CD4-positive, alpha-beta T cell treated with Interleukin-10 for 1 hour (primary cell): ENCODE data around the gene WWC1.

Source experiments
- DNase-seq: peaks from one replicate; pipeline ENCODE4 v3.0.0-alpha.2; 2020

WWC1 gene

GRCh38 chr5:168451565-168451964, 160.1 kb downstream of the WWC1 start:
- DNase-seq, result no peak

DNA sequence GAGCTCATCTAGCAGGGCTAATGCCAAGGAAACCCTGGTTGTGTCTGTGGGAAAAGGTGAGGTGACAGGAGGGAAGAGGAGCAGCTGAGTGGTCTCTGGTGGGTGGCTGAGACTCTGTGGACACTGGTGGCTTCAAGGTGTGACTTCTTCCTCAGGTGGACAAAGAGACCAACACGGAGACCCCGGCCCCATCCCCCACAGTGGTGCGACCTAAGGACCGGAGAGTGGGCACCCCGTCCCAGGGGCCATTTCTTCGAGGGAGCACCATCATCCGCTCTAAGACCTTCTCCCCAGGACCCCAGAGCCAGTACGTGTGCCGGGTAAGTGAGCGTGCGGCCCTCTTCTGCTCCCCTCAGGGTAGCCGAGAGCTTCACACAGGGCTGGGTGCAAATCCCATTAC, 163.8 kb downstream of the WWC1 start:
- DNase-seq, result no peak

- no peak for DNase-seq
Observed at GRCh38 chr5:168457542-168457941, 166.1 kb downstream of the WWC1 start.

DNA sequence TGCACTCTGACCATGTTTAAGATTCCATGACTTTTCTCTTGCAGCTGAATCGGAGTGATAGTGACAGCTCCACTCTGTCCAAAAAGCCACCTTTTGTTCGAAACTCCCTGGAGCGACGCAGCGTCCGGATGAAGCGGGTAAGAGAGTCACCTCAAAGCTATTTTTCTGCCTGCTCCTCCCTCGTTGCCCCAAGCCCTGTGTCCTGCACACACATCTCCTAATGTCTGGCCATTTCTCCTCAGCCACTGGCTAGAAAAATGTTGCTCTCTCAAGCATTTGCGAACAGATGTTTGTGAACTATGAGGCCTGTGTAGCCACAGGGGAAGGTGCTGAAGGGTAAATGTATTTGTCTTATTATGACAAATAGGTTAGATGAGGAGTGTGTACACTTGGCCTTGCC, 169.2 kb downstream of the WWC1 start:
- DNase-seq, result no peak

DNA sequence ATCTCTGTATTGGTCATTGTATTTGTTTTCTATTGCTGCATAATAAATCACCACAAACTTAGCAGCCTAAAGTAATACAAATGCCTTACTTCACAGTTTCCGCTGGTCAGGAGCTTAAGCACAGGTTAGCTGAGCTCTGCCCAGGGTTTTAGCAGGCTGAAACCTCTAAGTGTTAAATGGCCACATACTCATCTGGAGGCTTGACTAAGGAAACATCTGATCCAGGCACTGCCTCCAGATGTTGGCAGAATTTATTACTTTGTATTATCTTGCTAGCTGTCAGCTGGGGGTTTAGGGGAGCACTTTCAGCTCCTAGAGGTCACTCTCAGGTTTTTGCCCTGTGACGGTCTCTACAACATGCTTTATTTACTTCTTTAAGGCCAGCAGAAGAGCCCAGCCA, 171.6 kb downstream of the WWC1 start:
- DNase-seq, result no peak

DNA sequence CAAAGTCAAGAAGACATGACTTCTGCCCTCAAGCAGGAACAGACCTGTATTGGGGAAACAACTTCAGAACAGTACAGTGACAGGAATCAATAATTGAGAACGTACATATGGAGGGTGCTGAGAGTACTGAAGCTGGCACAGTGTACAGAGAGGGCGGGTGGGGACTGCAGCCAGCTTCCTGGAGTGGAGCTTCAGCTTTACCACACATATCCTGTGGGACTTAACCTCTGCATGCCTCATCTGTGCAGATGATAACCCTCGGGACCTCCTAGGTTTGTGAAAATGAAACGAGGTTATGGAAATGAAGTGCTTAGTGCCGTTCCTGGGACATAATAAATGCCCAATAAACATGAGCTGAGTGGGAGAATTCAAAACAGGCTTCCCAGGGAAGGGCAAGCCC, 172.8 kb downstream of the WWC1 start:
- no peak for DNase-seq

DNA sequence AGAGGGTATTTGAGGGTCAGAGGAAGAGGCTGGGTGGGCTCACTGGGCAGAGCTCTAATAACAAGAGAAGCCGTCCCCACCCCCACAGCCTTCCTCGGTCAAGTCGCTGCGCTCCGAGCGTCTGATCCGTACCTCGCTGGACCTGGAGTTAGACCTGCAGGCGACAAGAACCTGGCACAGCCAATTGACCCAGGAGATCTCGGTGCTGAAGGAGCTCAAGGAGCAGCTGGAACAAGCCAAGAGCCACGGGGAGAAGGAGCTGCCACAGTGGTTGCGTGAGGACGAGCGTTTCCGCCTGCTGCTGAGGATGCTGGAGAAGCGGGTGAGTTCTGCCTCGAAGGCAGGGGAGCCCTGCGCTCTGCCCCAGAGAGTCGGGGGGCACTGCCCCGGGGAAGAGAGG, 173.2 kb downstream of the WWC1 start:
- no peak for DNase-seq

DNA sequence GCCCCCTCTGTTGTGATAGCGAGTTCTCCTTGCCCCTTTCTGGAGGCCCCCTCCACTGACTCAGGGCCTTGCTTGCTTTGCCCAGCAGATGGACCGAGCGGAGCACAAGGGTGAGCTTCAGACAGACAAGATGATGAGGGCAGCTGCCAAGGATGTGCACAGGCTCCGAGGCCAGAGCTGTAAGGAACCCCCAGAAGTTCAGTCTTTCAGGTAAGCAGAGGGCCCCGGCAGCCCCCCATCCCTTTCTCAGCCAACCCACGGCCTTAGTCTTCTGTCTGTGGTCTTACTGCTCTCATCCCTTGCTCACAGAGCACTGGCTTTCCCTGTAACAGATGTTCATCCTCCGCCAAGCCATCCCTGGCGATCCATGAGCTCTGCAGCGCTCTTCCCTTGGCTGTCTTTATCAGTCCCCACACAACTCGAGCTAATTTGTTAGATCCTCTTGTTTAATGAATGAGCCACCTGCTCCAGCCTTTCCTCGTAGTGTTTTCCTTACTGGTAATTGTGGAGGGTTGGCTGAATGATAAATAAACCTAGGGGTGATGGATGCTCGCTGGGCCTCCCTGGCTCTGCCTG, 176.4 kb downstream of the WWC1 start:
- DNase-seq, result no peak

- DNase-seq, result no peak
Observed at GRCh38 chr5:168468836-168469235, 177.4 kb downstream of the WWC1 start.

GRCh38 chr5:168469816-168470215, 178.4 kb downstream of the WWC1 start:
- DNase-seq, result no peak

- no peak for DNase-seq
Observed at GRCh38 chr5:168471785-168472184, 180.3 kb downstream of the WWC1 start.

DNA sequence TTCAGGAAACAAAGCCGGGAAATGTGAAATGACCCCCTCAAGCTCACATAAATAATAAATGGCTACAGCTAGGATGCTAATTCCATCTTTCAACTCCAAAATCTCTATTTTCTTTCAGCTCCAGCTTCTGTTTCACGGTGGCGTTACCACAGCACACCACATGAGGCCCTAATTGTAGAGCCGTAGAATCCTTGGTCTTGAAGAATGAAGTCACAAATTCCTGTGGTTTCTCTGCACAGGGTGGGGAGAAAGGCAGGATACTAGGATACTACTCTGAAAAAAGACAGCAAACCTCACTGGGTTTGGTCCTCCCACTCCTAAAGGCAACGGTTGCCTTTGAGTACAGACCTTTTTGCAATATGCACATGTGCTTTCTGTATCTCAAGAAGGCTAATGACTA, 180.9 kb downstream of the WWC1 start:
- DNase-seq, result no peak

GRCh38 chr5:168474319-168474718, 182.9 kb downstream of the WWC1 start:
- no peak for DNase-seq

GRCh38 chr5:168477060-168477459, 185.6 kb downstream of the WWC1 start:
- DNase-seq, result no peak

- no peak for DNase-seq
Observed at GRCh38 chr5:168479166-168479565, 187.7 kb downstream of the WWC1 start.

DNA sequence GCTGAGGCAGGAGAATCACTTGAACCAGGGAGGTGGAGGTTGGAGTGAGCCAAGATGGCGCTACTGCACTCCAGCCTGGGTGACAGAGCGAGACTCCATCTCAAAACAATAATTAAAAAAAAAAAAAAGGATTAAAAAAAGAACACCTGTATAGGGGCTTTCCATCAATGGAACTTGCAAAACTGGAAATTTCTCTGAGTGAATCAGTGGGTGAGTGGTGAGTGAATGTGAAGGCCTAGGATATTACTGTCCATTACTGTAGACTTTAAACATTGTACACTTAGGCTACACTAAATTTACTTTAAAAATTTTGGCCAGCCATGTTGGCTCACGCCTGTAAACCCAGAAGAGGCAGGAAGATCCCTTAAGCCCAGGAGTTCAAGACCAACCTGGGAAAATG, 189.2 kb downstream of the WWC1 start:
- DNase-seq, result no peak

DNA sequence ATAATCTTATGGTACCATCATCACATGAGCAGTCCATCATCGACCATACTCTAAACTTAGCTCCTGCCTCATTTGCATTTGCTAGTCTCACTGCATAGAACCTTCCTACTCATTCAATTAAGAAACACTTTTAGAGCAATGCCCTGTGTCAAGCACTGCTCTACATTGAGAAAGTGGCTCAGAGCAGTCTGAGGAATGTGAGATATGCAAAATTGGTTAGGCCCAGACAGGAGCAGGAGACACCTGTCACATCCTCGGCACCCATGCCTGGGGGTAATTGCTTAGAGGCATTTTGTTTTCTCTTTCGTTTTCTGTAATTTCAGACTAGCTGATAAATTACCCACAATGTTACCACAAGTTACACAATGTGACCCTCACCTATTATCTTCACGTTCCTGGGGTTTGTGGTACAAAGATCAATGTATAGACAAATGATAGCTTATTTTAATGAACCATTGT, 189.9 kb downstream of the WWC1 start:
- peak; percentile 19 for DNase-seq

DNA sequence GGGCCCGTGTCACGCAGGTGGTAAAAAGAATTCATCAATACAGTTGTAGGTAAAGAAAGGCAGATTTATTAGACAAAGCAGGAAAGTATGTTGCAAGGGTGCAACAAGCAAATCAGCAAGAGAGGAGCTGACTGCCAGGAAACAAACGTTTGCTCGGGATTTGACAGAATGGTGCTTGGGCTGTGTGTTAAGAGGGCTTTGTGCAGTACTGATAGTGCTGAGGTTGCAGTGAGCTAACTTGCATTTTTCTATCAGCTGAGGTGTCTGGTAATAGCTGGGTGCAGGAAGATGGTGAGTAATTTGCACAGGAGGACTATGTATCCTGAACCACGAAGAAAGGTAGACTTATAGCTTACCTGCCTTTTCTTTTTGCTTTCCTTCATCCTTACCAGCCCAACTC, 190.9 kb downstream of the WWC1 start:
- DNase-seq, result no peak

DNA sequence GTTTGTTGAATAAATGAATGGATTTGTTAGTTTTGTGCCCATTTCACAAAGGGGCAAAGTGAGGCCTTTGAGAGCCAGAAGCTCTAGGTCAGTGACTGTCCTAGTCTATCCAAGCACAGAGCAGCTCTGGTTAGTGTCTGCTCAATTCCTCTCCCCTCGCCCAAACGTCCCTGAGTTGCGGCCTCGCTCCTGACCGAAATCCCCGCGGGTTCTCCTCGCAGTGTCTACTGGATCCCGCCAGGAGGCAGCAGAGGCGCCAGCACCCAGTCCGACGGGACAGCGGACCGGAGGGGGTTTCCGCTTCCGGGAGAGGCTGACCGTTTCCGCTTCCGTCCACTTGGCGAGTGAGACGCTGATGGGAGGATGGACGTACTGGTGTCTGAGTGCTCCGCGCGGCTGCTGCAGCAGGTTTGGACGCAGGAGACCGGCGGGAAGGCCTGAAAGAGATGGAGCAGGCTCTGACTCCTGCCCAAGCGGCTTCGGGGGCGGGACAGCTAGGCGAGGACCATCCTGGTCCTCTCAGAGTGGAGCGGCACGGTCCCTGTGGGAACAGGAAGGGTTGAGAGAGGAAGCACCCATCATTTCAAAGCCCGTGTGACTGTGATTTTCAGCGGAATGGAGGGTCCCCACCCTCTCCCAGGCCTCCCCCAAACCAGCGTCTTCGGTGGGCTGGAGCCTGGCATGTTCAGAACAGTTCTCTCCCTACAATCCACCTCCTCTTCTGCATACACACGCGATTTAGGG, 194.9 kb downstream of the WWC1 start, which contains the start of gene RARS1:
Gene RARS1 (plus strand): TSS at position 336 of the 744 bp plus-strand sequence. CDS start 28 bp downstream, at position 364.
- peak; percentile 89 for DNase-seq

GRCh38 chr5:168489059-168489458, 197.6 kb downstream of the WWC1 start:
- DNase-seq, result no peak

- DNase-seq, result no peak
Observed at GRCh38 chr5:168494057-168494555, 202.7 kb downstream of the WWC1 start.

GRCh38 chr5:168502563-168503237, 211.3 kb downstream of the WWC1 start:
- no peak for DNase-seq

DNA sequence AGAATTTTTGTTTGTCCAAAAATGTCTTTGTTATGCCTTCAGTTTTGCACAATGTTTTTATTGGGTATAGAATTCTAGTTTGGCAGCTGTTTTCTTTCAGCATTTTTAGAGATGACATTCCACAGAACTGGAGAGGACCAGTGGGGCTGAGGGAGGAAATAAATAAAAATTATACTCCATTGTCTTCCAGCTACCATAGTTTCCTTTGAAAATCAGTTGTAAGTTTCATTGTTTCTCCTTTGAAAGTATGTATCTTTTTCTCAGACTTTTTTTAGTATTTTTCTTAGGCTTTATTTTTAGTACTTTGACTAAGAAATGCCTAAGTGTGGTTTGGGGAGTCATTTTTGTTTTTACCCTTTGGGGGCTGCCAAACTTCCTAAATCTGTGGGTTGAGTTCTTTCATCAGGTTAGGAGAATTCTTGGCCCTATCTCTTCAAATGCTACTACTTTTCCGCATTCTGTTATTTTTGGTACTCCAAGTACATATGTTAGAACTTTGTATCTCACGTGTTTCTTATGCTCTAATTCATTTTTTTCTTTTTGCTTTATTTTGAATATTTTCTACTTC, 222.5 kb downstream of the WWC1 start:
- DNase-seq, result no peak
